SK-N-SH (cell line): ENCODE data around the gene OR51I1. TPM values are rescaled to one million over a fixed set of nuclear protein-coding genes. Genes with fewer than 3 reads are reported as not detected.

ENCODE experiments used
- CTCF ChIA-PET: fragments of 300-600, 350-600 bp; formaldehyde crosslinking; extraction: SDS; loops from one replicate; lab custom pipeline; 2021; lab: Yijun Ruan, JAX
- POLR2A ChIA-PET: fragments of 350-600 bp; sonication (Branson Sonifier 250); formaldehyde crosslinking; extraction: SDS; loops from one replicate; lab custom pipeline; 2020; ENCODE audit warnings: antibody characterized with exemption, inconsistent platforms; lab: Yijun Ruan, JAX
- DNase-seq: peaks from one replicate; pipeline ENCODE4 v3.0.0; 2012
- H2AFZ ChIP-seq: fragments of 200-600 bp; sonication (generic); 2 replicates; pipeline ENCODE4 v1.8.1; 2016; ENCODE audit warnings: antibody characterized with exemption, mild to moderate bottlenecking, low read depth
- H3F3A ChIP-seq: fragments of 200-600 bp; sonication (generic); replicated peaks from 2 replicates; pipeline ENCODE3; 2016; ENCODE audit warnings: antibody characterized with exemption, mild to moderate bottlenecking; ENCODE audit not compliant: insufficient read depth
- H3K27ac ChIP-seq, 2 experiments: fragments of 200-500 bp in 1 of 2; fragments of 200-600 bp in 1 of 2; sonication (Bioruptor generic) in 1 of 2; sonication (generic), shearing (Covaris generic) in 1 of 2; 2 replicates each; pipeline versions ENCODE4 v1.5.1 to v1.6.1; 2014 to 2016; ENCODE audit warnings: low read depth in 2 of 2, inconsistent platforms in 1 of 2, low read length in 1 of 2, mild to moderate bottlenecking in 1 of 2, mixed read lengths in 1 of 2
- H3K27me3 ChIP-seq: fragments of 200-600 bp; sonication (generic), shearing (Covaris generic); 2 replicates; pipeline ENCODE4 v1.6.1; 2016; ENCODE audit warnings: mixed run types; ENCODE audit not compliant: insufficient read depth
- H3K36me3 ChIP-seq, 2 experiments: fragments of 200-500 bp in 1 of 2; fragments of 200-600 bp in 1 of 2; sonication (Bioruptor generic) in 1 of 2; sonication (generic) in 1 of 2; replicated peaks in 1 of 2; 2 replicates each; pipeline versions ENCODE3 to v1.5.1; 2014 to 2016; ENCODE audit warnings: low read length in 1 of 2, mild to moderate bottlenecking in 1 of 2; ENCODE audit not compliant: insufficient read depth in 2 of 2, control insufficient read depth in 1 of 2
- H3K4me1 ChIP-seq, 2 experiments: fragments of 200-500 bp in 1 of 2; fragments of 200-600 bp in 1 of 2; sonication (Bioruptor generic) in 1 of 2; sonication (generic), shearing (Covaris generic) in 1 of 2; 2 replicates each; pipeline versions ENCODE4 v1.5.1 to v1.6.1; 2014 to 2016; ENCODE audit warnings: low read depth in 1 of 2, low read length in 1 of 2, mixed run types in 1 of 2; ENCODE audit not compliant: insufficient read depth in 2 of 2, control insufficient read depth in 1 of 2
- H3K4me2 ChIP-seq: fragments of 200-600 bp; sonication (generic), shearing (Covaris generic); 2 replicates; pipeline ENCODE4 v1.6.1; 2017; ENCODE audit warnings: mixed run types
- H3K4me3 ChIP-seq, 2 experiments: fragments of 200-500 bp in 1 of 2; fragments of 200-600 bp in 1 of 2; sonication (Bioruptor generic) in 1 of 2; sonication (generic), shearing (Covaris generic) in 1 of 2; 2 replicates each; pipeline versions ENCODE4 v1.5.1 to v1.8.1; 2014 to 2016; ENCODE audit warnings: low read depth in 2 of 2, inconsistent platforms in 1 of 2, low read length in 1 of 2, mild to moderate bottlenecking in 1 of 2, mixed read lengths in 1 of 2, moderate library complexity in 1 of 2
- H3K79me2 ChIP-seq: fragments of 200-600 bp; sonication (generic); 2 replicates; pipeline ENCODE4 v1.8.1; 2017; ENCODE audit warnings: mild to moderate bottlenecking; ENCODE audit not compliant: insufficient read depth
- H3K9ac ChIP-seq: fragments of 200-600 bp; sonication (generic); 2 replicates; pipeline ENCODE4 v1.6.1; 2017; ENCODE audit warnings: mixed run types
- H3K9me2 ChIP-seq: fragments of 200-600 bp; sonication (generic); 2 replicates; pipeline ENCODE4 v1.6.1; 2017; ENCODE audit warnings: mixed run types
- H3K9me3 ChIP-seq: fragments of 200-600 bp; sonication (generic); 2 replicates; pipeline ENCODE4 v1.6.1; 2017; ENCODE audit warnings: mixed run types, mild to moderate bottlenecking, moderate library complexity
- H4K20me1 ChIP-seq: fragments of 200-600 bp; sonication (generic); 2 replicates; pipeline ENCODE4 v1.6.1; 2017; ENCODE audit warnings: mild to moderate bottlenecking, mixed run types; ENCODE audit not compliant: insufficient read depth
- CTCF ChIP-seq: fragments of 200-600 bp; sonication (generic); IDR thresholded peaks from 2 replicates; pipeline ENCODE4 v1.6.1; 2017; ENCODE audit warnings: antibody characterized with exemption, mild to moderate bottlenecking, moderate library complexity
- EP300 ChIP-seq, 2 experiments: IDR thresholded peaks; 2 replicates each; pipeline versions ENCODE4 v1.4.0 to v1.6.1; 2012; ENCODE audit warnings: borderline replicate concordance in 1 of 2, low read depth in 1 of 2, low read length in 1 of 2
- EZH2phosphoT487 ChIP-seq: fragments of 200-600 bp; sonication (generic); IDR thresholded peaks from 2 replicates; pipeline ENCODE4 v1.6.1; 2017; ENCODE audit warnings: low read depth, mixed run types, mild to moderate bottlenecking, antibody characterized with exemption, moderate library complexity, borderline replicate concordance
- FOSL2 ChIP-seq: IDR thresholded peaks from 2 replicates; pipeline ENCODE4 v1.4.0; 2012; ENCODE audit warnings: low read depth, mild to moderate bottlenecking, moderate library complexity, borderline replicate concordance
- FOXM1 ChIP-seq: IDR thresholded peaks from 2 replicates; pipeline ENCODE4 v1.4.0; 2012; ENCODE audit warnings: low read depth, mild to moderate bottlenecking
- MAX ChIP-seq: IDR thresholded peaks from 2 replicates; pipeline ENCODE4 v1.4.0; 2012; ENCODE audit warnings: low read depth
- MXI1 ChIP-seq: IDR thresholded peaks from 2 replicates; pipeline ENCODE4 v1.6.1; 2012; ENCODE audit warnings: mild to moderate bottlenecking, low read depth, low read length, improper control_type of control experiment
- POLR2AphosphoS5 ChIP-seq: IDR thresholded peaks from 2 replicates; pipeline ENCODE4 v1.6.1; 2012; ENCODE audit warnings: low read depth, low read length
- REST ChIP-seq: IDR thresholded peaks from 2 replicates; pipeline ENCODE4 v1.6.1; 2012; ENCODE audit warnings: mild to moderate bottlenecking, low read depth, low read length, moderate library complexity
- RFX5 ChIP-seq: IDR thresholded peaks from 2 replicates; pipeline ENCODE4 v1.6.1; 2012; ENCODE audit warnings: mild to moderate bottlenecking, improper control_type of control experiment, low read length
- TCF12 ChIP-seq: IDR thresholded peaks from 2 replicates; pipeline ENCODE4 v1.4.0; 2012
- TEAD4 ChIP-seq: IDR thresholded peaks from 2 replicates; pipeline ENCODE4 v1.4.0; 2012; ENCODE audit warnings: mild to moderate bottlenecking, borderline replicate concordance; ENCODE audit not compliant: insufficient read depth
- USF2 ChIP-seq: fragments of 150-350 bp; IDR thresholded peaks from 2 replicates; pipeline ENCODE4 v1.6.1; 2017; ENCODE audit warnings: antibody characterized with exemption, low read length, low read depth, borderline replicate concordance
- YY1 ChIP-seq: IDR thresholded peaks from 2 replicates; pipeline ENCODE4 v1.4.0; 2012; ENCODE audit warnings: low read depth, mild to moderate bottlenecking
- ZBTB33 ChIP-seq: IDR thresholded peaks from 2 replicates; pipeline ENCODE4 v1.4.0; 2012; ENCODE audit warnings: low read depth, borderline replicate concordance
- polyA plus RNA-seq, 3 experiments: library from polyadenylated mRNA; depleted of rRNA; stranded (reverse); fragments of >200 nt; gene quantifications; 2 replicates each; pipeline ENCODE4 v1.2.3, GENCODE V29; 2012

The OR51I1 gene
- polyA plus RNA-seq, 1 of the 3 experiments (the other 2 are of a cell fraction), result not detected

GRCh38 chr11:5473921-5474320 lies 32.6 kb upstream of the OR51I1 start:
- POLR2A ChIA-PET, result no interaction called here
- Histone ChIP-seq H3K36me3 (no peaks in the 10 kb centered on the region), H3K9me2 (no peaks in the 10 kb centered on the region), H3K9me3 (no peaks in the 10 kb centered on the region), H3K9ac (no peak overlapping the region), H3K79me2 (no peaks in the 10 kb centered on the region), H4K20me1 (no peaks in the 10 kb centered on the region), H2AFZ (no peak overlapping the region), H3K4me1 (no peaks in the 10 kb centered on the region), H3K27ac (no peak overlapping the region), H3F3A (no peaks in the 10 kb centered on the region), H3K4me3 (no peak overlapping the region), H3K4me2 (no peak overlapping the region), H3K27me3 (no peaks in the 10 kb centered on the region; the same call in 1 of the 2 replicates)
- CTCF ChIA-PET, result no interaction called here
- TF ChIP-seq USF2, result no peak
- TF ChIP-seq REST, result no peak
- no peak for TF ChIP-seq MXI1
- TF ChIP-seq ZBTB33, result no peak
- TF ChIP-seq EP300 (IDR thresholded peaks at IDR 0.05; ENCODE audit: borderline replicate concordance in 1 of 2, low read depth in 1 of 2, low read length in 1 of 2), result no peak
- TF ChIP-seq CTCF, result no peak
- TF ChIP-seq POLR2AphosphoS5, result no peak
- no peak for TF ChIP-seq YY1
- no peak for TF ChIP-seq TCF12
- TF ChIP-seq MAX, result no peak
- TF ChIP-seq FOXM1, result no peak
- TF ChIP-seq EZH2phosphoT487, result no peak
- no peak for TF ChIP-seq RFX5
- TF ChIP-seq FOSL2, result no peak
- TF ChIP-seq TEAD4, result no peak
- no peak for DNase-seq
